Activated naive CD8-positive, alpha-beta T cell treated with anti-CD3 and anti-CD28 coated beads, Interleukin-2, amount 50 U/mL, for 24 hours (primary cell): ENCODE measurements around the gene IL1RAPL1.

Experiments
- ATAC-seq: fragments of 150-1000 bp; cut with Tn5 transposase; one replicate; pipeline ENCODE4 v1.10.0; 2021
- DNase-seq: peaks from one replicate; pipeline ENCODE4 v3.0.0; 2021
- H3K27ac Mint-ChIP-seq: one replicate; pipeline ENCODE4 v1.8.0; 2021; ENCODE audit warnings: mild to moderate bottlenecking, mixed read lengths
- H3K27me3 Mint-ChIP-seq: one replicate; pipeline ENCODE4 v1.8.0; 2021; ENCODE audit warnings: mixed read lengths
- H3K36me3 Mint-ChIP-seq: one replicate; pipeline ENCODE4 v1.8.0; 2021; ENCODE audit warnings: low read depth, mixed read lengths
- H3K4me1 Mint-ChIP-seq: one replicate; pipeline ENCODE4 v1.8.0; 2021; ENCODE audit warnings: mixed read lengths
- H3K4me3 Mint-ChIP-seq: one replicate; pipeline ENCODE4 v1.8.0; 2021; ENCODE audit warnings: mild to moderate bottlenecking, moderate library complexity, mixed read lengths
- H3K9me3 Mint-ChIP-seq: one replicate; pipeline ENCODE4 v1.8.0; 2021; ENCODE audit warnings: mixed read lengths

Gene IL1RAPL1

GRCh38 chrX:28586981-28587551 lies at the start of gene IL1RAPL1:
Gene IL1RAPL1, plus strand, starts transcription at chrX:28587446.
- no peak within 1 kb of the TSS for H3K4me3 Mint-ChIP-seq
- H3K27ac Mint-ChIP-seq, result no peak within 1 kb of the TSS
- DNase-seq, result no peak
- H3K4me1 Mint-ChIP-seq, result no peaks in the 10 kb centered on the region
- no peaks in the 10 kb centered on the region for H3K36me3 Mint-ChIP-seq
- ATAC-seq, result no peak
- peaks cover 6% of the 10 kb centered on the region for H3K27me3 Mint-ChIP-seq
- H3K9me3 Mint-ChIP-seq, result no peaks in the 10 kb centered on the region

DNA sequence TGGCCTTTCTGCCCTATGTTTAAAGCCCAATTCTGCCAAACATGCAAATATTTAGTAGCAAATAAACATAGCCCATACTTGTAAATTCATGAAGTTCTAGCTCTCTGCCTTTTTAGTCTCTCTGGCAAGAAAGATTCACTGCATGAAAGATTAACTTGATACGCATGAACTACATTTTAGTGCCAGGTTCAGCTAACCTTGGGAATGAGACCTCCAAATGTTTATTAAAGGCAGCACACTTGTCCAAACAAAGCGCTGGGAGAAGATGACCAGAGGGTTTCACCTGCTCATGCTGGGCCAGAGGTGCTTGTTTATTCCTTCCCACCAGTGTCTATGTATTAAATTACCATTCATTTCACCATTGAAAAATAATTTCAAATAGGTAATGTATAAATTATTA lies 44.5 kb upstream of the IL1RAPL1 start:
- H3K9me3 Mint-ChIP-seq, result no peaks in the 10 kb centered on the region
- no peak overlapping the region for H3K27ac Mint-ChIP-seq
- H3K4me1 Mint-ChIP-seq, result no peaks in the 10 kb centered on the region
- DNase-seq, result no peak
- H3K4me3 Mint-ChIP-seq, result no peak overlapping the region
- H3K27me3 Mint-ChIP-seq, result no peaks in the 10 kb centered on the region
- ATAC-seq, result no peak
- H3K36me3 Mint-ChIP-seq, result no peaks in the 10 kb centered on the region

DNA sequence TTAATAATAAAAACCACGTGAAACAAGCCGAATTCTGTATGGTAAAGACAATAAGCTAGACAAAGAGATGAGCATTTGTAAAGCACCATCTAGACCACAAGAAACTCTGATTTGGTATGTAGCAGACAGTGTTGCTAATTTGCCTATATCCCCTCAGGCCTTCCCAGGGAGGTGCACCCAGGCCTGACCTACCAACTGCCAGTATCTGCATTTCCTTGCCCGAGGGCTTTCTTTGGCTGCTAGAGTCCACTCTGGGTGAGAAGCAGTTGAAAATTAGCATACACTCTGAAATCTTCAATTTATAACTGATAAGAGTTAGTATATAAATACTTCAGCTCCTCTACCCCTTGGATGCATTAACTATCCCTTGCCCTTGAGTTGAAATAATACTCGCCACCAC lies 37.4 kb upstream of the IL1RAPL1 start:
- H3K27ac Mint-ChIP-seq, result no peak overlapping the region
- H3K4me1 Mint-ChIP-seq, result no peaks in the 10 kb centered on the region
- H3K4me3 Mint-ChIP-seq, result no peak overlapping the region
- DNase-seq, result no peak
- H3K9me3 Mint-ChIP-seq, result no peaks in the 10 kb centered on the region
- H3K27me3 Mint-ChIP-seq, result no peaks in the 10 kb centered on the region
- ATAC-seq, result no peak
- no peaks in the 10 kb centered on the region for H3K36me3 Mint-ChIP-seq

DNA sequence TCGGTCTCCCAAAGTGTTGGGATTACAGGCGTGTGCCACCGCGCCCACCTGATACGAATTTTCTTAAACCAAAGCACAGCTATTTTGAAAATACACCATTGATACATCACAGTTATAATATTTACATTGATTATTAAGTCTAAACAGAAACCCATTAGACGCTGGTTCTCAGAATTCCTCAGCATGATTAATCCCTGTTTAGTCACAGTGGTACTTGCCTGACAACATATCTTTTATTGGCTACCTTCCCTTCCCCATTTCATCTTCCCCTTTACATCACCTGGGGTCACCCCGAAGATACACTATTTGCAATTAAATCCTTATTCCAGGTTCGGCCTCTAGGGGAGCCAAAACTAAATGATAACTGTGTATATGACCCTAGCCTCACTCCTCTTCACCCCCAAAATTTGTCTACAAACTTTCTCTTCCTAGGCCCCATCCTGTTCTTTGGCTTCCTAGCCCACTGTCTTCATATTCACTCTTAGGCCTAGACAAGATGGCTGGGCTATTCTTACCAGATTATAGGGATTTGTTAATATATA lies 36.8 kb upstream of the IL1RAPL1 start:
- DNase-seq (no peak), ATAC-seq (no peak)
- Mint-ChIP-seq H3K27me3 (no peaks in the 10 kb centered on the region), H3K4me3 (no peak overlapping the region), H3K27ac (no peak overlapping the region), H3K36me3 (no peaks in the 10 kb centered on the region), H3K4me1 (no peaks in the 10 kb centered on the region), H3K9me3 (no peaks in the 10 kb centered on the region)

DNA sequence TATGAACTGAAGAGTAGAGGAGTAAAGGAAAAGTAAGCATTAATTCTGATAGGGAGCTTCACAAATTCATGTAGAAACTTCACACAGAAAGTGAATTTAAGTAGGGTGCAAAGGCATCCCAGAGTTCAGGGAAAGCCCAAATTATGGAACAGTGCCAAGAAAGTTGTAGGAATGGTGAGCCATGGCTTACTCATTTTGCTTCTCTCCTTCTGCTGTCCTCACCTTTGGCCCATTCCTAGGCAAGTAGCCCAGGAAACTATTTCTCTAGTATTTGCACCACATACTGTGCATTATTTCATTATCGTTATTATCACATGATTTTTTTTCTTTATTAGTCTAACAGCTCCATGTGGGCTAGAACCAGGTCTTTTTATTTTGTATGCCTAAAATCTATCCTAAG lies 34.9 kb upstream of the IL1RAPL1 start:
- H3K4me3 Mint-ChIP-seq, result no peak overlapping the region
- no peaks in the 10 kb centered on the region for H3K36me3 Mint-ChIP-seq
- no peaks in the 10 kb centered on the region for H3K9me3 Mint-ChIP-seq
- ATAC-seq, result no peak
- no peak for DNase-seq
- no peaks in the 10 kb centered on the region for H3K27me3 Mint-ChIP-seq
- no peak overlapping the region for H3K27ac Mint-ChIP-seq
- no peaks in the 10 kb centered on the region for H3K4me1 Mint-ChIP-seq

DNA sequence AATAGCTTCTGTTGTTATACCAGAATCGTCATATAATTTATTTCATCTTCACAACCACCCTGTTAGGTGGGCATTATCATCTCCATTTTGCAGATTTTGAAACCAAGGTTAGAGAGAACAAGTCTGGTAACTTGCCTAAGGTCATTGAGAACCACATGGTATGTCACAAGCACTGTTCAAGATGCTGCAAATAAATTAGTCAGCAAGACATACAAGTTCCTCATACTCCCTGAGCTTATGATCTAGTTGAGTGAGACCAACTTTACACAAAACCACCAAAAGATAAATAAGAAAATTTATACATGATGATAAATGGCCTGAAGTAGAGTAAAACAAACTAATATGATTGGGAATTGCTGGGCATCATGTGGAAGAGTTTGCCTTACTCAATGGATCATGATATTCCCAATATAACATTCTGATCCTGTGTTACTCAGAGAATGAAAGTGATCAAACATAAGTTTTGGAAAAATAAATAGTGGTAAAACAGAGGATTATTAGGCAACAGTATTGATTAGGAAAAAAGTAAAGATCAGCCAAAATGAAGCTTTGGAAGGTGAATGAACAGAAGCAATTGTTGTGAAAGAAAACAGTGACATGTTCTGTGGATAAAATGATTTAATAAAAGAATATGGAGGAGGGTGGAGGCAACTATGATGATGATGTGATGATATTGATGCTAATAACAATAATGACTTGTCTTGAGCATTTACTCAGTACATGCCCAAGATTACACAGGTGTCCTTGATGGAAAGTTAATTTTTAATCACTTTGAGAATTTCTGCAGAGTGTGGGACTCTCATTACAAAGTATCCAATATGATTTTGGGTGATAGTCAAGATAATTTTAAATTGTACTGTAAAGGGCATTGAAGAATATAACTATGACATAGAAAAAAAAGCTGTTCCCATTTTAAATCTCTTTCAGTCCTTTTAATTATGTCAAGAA lies 34.1 kb upstream of the IL1RAPL1 start:
- H3K4me3 Mint-ChIP-seq, result no peak overlapping the region
- no peaks in the 10 kb centered on the region for H3K4me1 Mint-ChIP-seq
- no peaks in the 10 kb centered on the region for H3K9me3 Mint-ChIP-seq
- ATAC-seq (no peak), DNase-seq (no peak)
- no peaks in the 10 kb centered on the region for H3K27me3 Mint-ChIP-seq
- H3K36me3 Mint-ChIP-seq, result no peaks in the 10 kb centered on the region
- no peak overlapping the region for H3K27ac Mint-ChIP-seq

DNA sequence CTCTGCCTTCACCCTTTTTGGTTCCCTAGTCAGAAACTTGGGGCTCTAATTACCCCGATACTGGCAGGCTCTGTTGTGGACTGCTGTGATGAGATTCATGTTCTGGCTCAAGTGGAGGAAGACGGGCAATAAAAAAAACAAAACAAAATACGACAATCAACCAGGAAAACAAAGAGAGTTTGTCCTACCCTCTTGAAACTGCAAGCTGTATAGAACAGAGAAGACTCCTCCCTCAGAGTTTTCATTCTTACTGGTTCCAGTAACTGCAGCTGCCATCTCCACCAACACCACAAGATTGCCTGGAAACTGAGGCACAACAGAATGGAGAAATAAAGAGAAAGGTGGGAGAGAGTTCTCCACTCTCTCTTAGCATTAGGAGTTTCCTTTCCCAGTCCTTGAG lies 11.1 kb upstream of the IL1RAPL1 start:
- DNase-seq (no peak), ATAC-seq (no peak)
- Mint-ChIP-seq H3K27me3 (no peaks in the 10 kb centered on the region), H3K4me3 (no peak overlapping the region), H3K27ac (no peak overlapping the region), H3K4me1 (no peaks in the 10 kb centered on the region), H3K36me3 (no peaks in the 10 kb centered on the region), H3K9me3 (no peaks in the 10 kb centered on the region)

- Mint-ChIP-seq H3K9me3 (no peaks in the 10 kb centered on the region), H3K36me3 (no peaks in the 10 kb centered on the region), H3K27me3 (peaks cover 6% of the 10 kb centered on the region), H3K27ac (no peak overlapping the region), H3K4me1 (no peaks in the 10 kb centered on the region), H3K4me3 (no peak overlapping the region)
- DNase-seq (no peak), ATAC-seq (no peak)
These were observed 5.7 kb upstream of the IL1RAPL1 start for GRCh38 chrX:28581522-28581921.

DNA sequence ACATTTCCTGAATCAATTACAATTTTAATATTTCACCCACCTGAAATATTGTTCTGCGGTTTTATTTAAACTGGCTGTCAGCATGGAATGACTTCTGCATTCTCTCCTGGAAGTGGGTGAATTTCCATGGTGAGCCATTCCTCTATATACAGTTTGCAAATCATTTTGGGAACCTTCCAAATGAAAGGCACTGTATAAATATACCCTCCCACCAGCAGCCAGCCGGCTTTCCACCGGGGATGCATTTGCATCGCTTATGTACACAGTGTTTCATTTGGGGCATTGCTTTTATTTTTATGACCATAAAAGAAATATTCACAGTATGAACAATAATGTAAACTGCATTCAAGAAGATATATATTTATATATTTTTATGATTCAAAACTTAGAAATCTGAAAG lies 4.7 kb upstream of the IL1RAPL1 start:
- Mint-ChIP-seq H3K27ac (no peak overlapping the region), H3K4me1 (no peaks in the 10 kb centered on the region), H3K4me3 (no peak overlapping the region), H3K27me3 (peaks cover 6% of the 10 kb centered on the region), H3K9me3 (no peaks in the 10 kb centered on the region), H3K36me3 (no peaks in the 10 kb centered on the region)
- DNase-seq, result no peak
- no peak for ATAC-seq

DNA sequence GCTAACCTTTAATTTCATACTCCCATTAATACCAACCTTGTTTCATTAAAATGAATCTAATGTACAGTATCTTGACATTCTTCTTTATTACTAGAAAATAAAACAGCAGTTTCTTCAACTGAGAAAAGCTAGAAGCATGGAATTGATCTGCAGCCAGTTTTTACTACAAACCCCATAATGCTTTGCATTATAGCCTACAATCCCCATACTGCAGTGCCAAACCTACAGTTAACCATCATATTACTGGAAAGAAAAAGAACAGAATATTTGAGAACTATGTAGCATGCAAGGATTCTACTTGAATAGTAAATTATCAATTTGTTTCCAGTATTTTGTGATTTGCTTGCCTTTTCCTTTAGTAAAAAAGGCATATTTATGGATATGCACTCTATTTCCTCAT lies 3.2 kb upstream of the IL1RAPL1 start:
- Mint-ChIP-seq H3K4me1 (no peaks in the 10 kb centered on the region), H3K4me3 (no peak overlapping the region), H3K27ac (no peak overlapping the region), H3K27me3 (peaks cover 6% of the 10 kb centered on the region), H3K36me3 (no peaks in the 10 kb centered on the region), H3K9me3 (no peaks in the 10 kb centered on the region)
- ATAC-seq, result no peak
- DNase-seq, result no peak

- H3K4me3 Mint-ChIP-seq, result no peak overlapping the region
- no peaks in the 10 kb centered on the region for H3K36me3 Mint-ChIP-seq
- DNase-seq (no peak), ATAC-seq (no peak)
- no peaks in the 10 kb centered on the region for H3K9me3 Mint-ChIP-seq
- H3K4me1 Mint-ChIP-seq, result no peaks in the 10 kb centered on the region
- peaks cover 6% of the 10 kb centered on the region for H3K27me3 Mint-ChIP-seq
- H3K27ac Mint-ChIP-seq, result no peak overlapping the region
These were observed 1.5 kb upstream of the IL1RAPL1 start for GRCh38 chrX:28585767-28586166.

- H3K4me3 Mint-ChIP-seq, result no peak overlapping the region
- ATAC-seq, result no peak
- no peak for DNase-seq
- no peak overlapping the region for H3K27ac Mint-ChIP-seq
- peaks cover 6% of the 10 kb centered on the region for H3K27me3 Mint-ChIP-seq
- no peaks in the 10 kb centered on the region for H3K4me1 Mint-ChIP-seq
- H3K9me3 Mint-ChIP-seq, result no peaks in the 10 kb centered on the region
- no peaks in the 10 kb centered on the region for H3K36me3 Mint-ChIP-seq
These were observed 960 bp upstream of the IL1RAPL1 start for GRCh38 chrX:28586286-28586685.

GRCh38 chrX:28589046-28589445 lies 1.8 kb downstream of the IL1RAPL1 start:
- no peak for ATAC-seq
- no peaks in the 10 kb centered on the region for H3K36me3 Mint-ChIP-seq

GRCh38 chrX:28590396-28590795 lies 3.1 kb downstream of the IL1RAPL1 start:
- Mint-ChIP-seq H3K27ac (no peak overlapping the region), H3K4me1 (no peaks in the 10 kb centered on the region), H3K27me3 (peaks cover 4% of the 10 kb centered on the region), H3K36me3 (no peaks in the 10 kb centered on the region), H3K9me3 (no peaks in the 10 kb centered on the region), H3K4me3 (no peak overlapping the region)
- ATAC-seq (no peak), DNase-seq (no peak)

More at GRCh38 chrX:28589046-28589445, 1.8 kb downstream of the IL1RAPL1 start:
- no peak overlapping the region for H3K27ac Mint-ChIP-seq
- H3K4me3 Mint-ChIP-seq, result no peak overlapping the region
- H3K27me3 Mint-ChIP-seq, result peaks cover 6% of the 10 kb centered on the region
- no peaks in the 10 kb centered on the region for H3K4me1 Mint-ChIP-seq
- no peak for DNase-seq
- H3K9me3 Mint-ChIP-seq, result no peaks in the 10 kb centered on the region

- Mint-ChIP-seq H3K36me3 (no peaks in the 10 kb centered on the region), H3K9me3 (no peaks in the 10 kb centered on the region)
These were observed 4.3 kb downstream of the IL1RAPL1 start for GRCh38 chrX:28591542-28591941.

More at GRCh38 chrX:28591542-28591941, 4.3 kb downstream of the IL1RAPL1 start:
- Mint-ChIP-seq H3K27me3 (no peaks in the 10 kb centered on the region), H3K4me1 (no peaks in the 10 kb centered on the region), H3K4me3 (no peak overlapping the region), H3K27ac (no peak overlapping the region)
- DNase-seq, result no peak
- no peak for ATAC-seq
